Neural cell (in vitro differentiated cells): ENCODE measurements around the gene OTUB2. TPM values are rescaled to one million over a fixed set of nuclear protein-coding genes. Genes with fewer than 3 reads are reported as not detected.

Experiments
- H2AFZ ChIP-seq: fragments of 200-600, 300-800 bp; sonication (generic), shearing (Covaris generic); 2 replicates; pipeline ENCODE4 v1.6.0; 2014; ENCODE audit warnings: low read depth, mild to moderate bottlenecking, antibody characterized with exemption, low read length, moderate library complexity
- H3F3A ChIP-seq: fragments of 200-600 bp; shearing (Covaris generic); 2 replicates; pipeline ENCODE4 v1.6.1; 2016; ENCODE audit warnings: mild to moderate bottlenecking, moderate library complexity, mixed read lengths, antibody characterized with exemption, low read length; ENCODE audit not compliant: insufficient read depth, poor library complexity, severe bottlenecking
- H3K27ac ChIP-seq: fragments of 200-600, 300-800 bp; sonication (generic), shearing (Covaris generic); 2 replicates; pipeline ENCODE4 v1.5.1; 2014; ENCODE audit warnings: mild to moderate bottlenecking, low read length, moderate library complexity
- H3K27me3 ChIP-seq: fragments of 300-800, 200-600 bp; sonication (generic), shearing (Covaris generic); 2 replicates; pipeline ENCODE4 v1.6.0; 2014; ENCODE audit warnings: mild to moderate bottlenecking, low read depth, low read length, moderate library complexity; ENCODE audit not compliant: insufficient read depth
- H3K36me3 ChIP-seq: fragments of 300-800, 200-600 bp; sonication (generic), shearing (Covaris generic); 2 replicates; pipeline ENCODE4 v1.5.1; 2014; ENCODE audit warnings: mild to moderate bottlenecking, antibody characterized with exemption, low read length, moderate library complexity; ENCODE audit not compliant: insufficient read depth
- H3K4me2 ChIP-seq: fragments of 300-800, 200-600 bp; sonication (generic), shearing (Covaris generic); 2 replicates; pipeline ENCODE4 v1.6.0; 2014; ENCODE audit warnings: mild to moderate bottlenecking, low read length
- H3K4me3 ChIP-seq: fragments of 300-800, 200-600 bp; sonication (generic), shearing (Covaris generic); 2 replicates; pipeline ENCODE4 v1.5.1; 2014; ENCODE audit warnings: mild to moderate bottlenecking, low read length, moderate library complexity
- H3K79me2 ChIP-seq: fragments of 200-600 bp; shearing (Covaris generic); replicated peaks from 2 replicates; pipeline ENCODE4 v1.6.0; 2014; ENCODE audit warnings: mild to moderate bottlenecking, low read length, moderate library complexity; ENCODE audit not compliant: insufficient read depth
- H3K9ac ChIP-seq: fragments of 300-800, 200-600 bp; sonication (generic), shearing (Covaris generic); 2 replicates; pipeline ENCODE4 v1.6.1; 2016; ENCODE audit warnings: mild to moderate bottlenecking, low read length, mixed read lengths
- H3K9me2 ChIP-seq: fragments of 200-600 bp; shearing (Covaris generic); 2 replicates; pipeline ENCODE4 v1.6.1; 2016; ENCODE audit warnings: mild to moderate bottlenecking, low read length, mixed read lengths; ENCODE audit not compliant: insufficient read depth
- H3K9me3 ChIP-seq: fragments of 200-600, 300-800 bp; sonication (generic), shearing (Covaris generic); 2 replicates; pipeline ENCODE4 v1.6.1; 2016; ENCODE audit warnings: mild to moderate bottlenecking, mixed run types, low read length, moderate library complexity, mixed read lengths
- H4K20me1 ChIP-seq: fragments of 200-600 bp; shearing (Covaris generic); 2 replicates; pipeline ENCODE4 v1.6.1; 2016; ENCODE audit warnings: mild to moderate bottlenecking, mixed run types; ENCODE audit not compliant: insufficient read depth
- EP300 ChIP-seq: fragments of 450-650 bp; conservative IDR thresholded peaks from 2 replicates; pipeline ENCODE4 v1.6.1; 2014; ENCODE audit warnings: antibody characterized with exemption, mild to moderate bottlenecking, moderate library complexity; ENCODE audit not compliant: poor library complexity, severe bottlenecking
- EZH2 ChIP-seq: fragments of 200-600, 300-800 bp; shearing (Covaris generic), sonication (generic); IDR thresholded peaks from 2 replicates; pipeline ENCODE4 v1.6.1; 2014; ENCODE audit warnings: antibody characterized with exemption, low read length, borderline replicate concordance, mild to moderate bottlenecking; ENCODE audit not compliant: insufficient read depth, poor library complexity, severe bottlenecking
- MXI1 ChIP-seq: fragments of 450-650 bp; conservative IDR thresholded peaks from 2 replicates; pipeline ENCODE4 v1.6.1; 2014; ENCODE audit warnings: antibody characterized with exemption, mild to moderate bottlenecking; ENCODE audit not compliant: poor library complexity, severe bottlenecking
- POLR2AphosphoS5 ChIP-seq: IDR thresholded peaks from 2 replicates; pipeline ENCODE4 v1.6.1; 2012
- RAD21 ChIP-seq: fragments of 450-650 bp; conservative IDR thresholded peaks from 2 replicates; pipeline ENCODE4 v1.6.1; 2014; ENCODE audit warnings: antibody characterized with exemption, mild to moderate bottlenecking, moderate library complexity
- SMC3 ChIP-seq: fragments of 450-650 bp; conservative IDR thresholded peaks from 2 replicates; pipeline ENCODE4 v1.6.1; 2014; ENCODE audit warnings: antibody characterized with exemption, mild to moderate bottlenecking, moderate library complexity; ENCODE audit not compliant: poor library complexity
- TAF1 ChIP-seq: IDR thresholded peaks from 2 replicates; pipeline ENCODE4 v1.6.1; 2012; ENCODE audit warnings: low read depth
- polyA plus RNA-seq: library from polyadenylated mRNA; depleted of rRNA; stranded (reverse); fragments of >200 nt; gene quantifications from 2 replicates; pipeline ENCODE4 v1.2.3, GENCODE V29; 2014
- TF ChIP-seq, protein P1 (sequence below): fragments of 450-650 bp; IDR thresholded peaks from 2 replicates; pipeline ENCODE4 v1.5.1; 2014; ENCODE audit warnings: antibody characterized with exemption, mild to moderate bottlenecking, moderate library complexity; ENCODE audit not compliant: poor library complexity, severe bottlenecking
- TF ChIP-seq, protein P2 (sequence below): IDR thresholded peaks from 2 replicates; pipeline ENCODE4 v1.6.1; 2012; ENCODE audit warnings: borderline replicate concordance

The OTUB2 gene
- polyA plus RNA-seq, 1 donor from 2014 or later, result 2.5 TPM

DNA sequence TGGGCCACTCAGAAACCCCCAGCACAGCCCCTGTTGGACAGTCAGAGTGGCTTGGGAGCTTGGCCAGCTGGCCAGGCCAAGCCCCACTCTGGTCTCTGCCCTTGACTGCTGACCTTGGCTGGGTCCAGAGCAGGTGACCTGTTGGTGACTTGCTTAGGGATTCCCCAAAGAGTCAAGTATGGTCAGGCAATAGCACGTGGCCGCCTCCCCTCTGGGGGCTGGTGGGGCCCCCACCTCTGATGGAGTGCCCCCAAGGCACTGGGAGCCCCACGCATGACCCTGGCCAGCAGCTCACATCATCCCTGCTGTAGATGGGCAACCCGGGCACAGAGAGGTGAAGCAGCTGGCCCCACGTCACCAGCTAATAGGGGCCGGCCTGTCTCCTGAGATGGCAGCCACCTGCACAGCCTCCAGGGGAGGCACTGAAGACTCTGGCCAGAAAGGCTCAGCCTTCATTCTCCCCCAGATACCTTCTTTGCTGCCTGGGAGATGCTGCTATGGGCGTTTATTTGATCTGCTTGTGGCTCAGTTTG, 27.2 kb upstream of the OTUB2 start:
- TF ChIP-seq, protein P1, sequence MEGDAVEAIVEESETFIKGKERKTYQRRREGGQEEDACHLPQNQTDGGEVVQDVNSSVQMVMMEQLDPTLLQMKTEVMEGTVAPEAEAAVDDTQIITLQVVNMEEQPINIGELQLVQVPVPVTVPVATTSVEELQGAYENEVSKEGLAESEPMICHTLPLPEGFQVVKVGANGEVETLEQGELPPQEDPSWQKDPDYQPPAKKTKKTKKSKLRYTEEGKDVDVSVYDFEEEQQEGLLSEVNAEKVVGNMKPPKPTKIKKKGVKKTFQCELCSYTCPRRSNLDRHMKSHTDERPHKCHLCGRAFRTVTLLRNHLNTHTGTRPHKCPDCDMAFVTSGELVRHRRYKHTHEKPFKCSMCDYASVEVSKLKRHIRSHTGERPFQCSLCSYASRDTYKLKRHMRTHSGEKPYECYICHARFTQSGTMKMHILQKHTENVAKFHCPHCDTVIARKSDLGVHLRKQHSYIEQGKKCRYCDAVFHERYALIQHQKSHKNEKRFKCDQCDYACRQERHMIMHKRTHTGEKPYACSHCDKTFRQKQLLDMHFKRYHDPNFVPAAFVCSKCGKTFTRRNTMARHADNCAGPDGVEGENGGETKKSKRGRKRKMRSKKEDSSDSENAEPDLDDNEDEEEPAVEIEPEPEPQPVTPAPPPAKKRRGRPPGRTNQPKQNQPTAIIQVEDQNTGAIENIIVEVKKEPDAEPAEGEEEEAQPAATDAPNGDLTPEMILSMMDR, result no peak
- TF ChIP-seq POLR2AphosphoS5 (no peak), EP300 (no peak), MXI1 (no peak), RAD21 (no peak), SMC3 (no peak), TAF1 (no peak), EZH2 (no peak)
- TF ChIP-seq, protein P2, sequence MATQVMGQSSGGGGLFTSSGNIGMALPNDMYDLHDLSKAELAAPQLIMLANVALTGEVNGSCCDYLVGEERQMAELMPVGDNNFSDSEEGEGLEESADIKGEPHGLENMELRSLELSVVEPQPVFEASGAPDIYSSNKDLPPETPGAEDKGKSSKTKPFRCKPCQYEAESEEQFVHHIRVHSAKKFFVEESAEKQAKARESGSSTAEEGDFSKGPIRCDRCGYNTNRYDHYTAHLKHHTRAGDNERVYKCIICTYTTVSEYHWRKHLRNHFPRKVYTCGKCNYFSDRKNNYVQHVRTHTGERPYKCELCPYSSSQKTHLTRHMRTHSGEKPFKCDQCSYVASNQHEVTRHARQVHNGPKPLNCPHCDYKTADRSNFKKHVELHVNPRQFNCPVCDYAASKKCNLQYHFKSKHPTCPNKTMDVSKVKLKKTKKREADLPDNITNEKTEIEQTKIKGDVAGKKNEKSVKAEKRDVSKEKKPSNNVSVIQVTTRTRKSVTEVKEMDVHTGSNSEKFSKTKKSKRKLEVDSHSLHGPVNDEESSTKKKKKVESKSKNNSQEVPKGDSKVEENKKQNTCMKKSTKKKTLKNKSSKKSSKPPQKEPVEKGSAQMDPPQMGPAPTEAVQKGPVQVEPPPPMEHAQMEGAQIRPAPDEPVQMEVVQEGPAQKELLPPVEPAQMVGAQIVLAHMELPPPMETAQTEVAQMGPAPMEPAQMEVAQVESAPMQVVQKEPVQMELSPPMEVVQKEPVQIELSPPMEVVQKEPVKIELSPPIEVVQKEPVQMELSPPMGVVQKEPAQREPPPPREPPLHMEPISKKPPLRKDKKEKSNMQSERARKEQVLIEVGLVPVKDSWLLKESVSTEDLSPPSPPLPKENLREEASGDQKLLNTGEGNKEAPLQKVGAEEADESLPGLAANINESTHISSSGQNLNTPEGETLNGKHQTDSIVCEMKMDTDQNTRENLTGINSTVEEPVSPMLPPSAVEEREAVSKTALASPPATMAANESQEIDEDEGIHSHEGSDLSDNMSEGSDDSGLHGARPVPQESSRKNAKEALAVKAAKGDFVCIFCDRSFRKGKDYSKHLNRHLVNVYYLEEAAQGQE, result no peak
- Histone ChIP-seq H3K27me3 (no peaks in the 10 kb centered on the region), H3K79me2 (no peaks in the 10 kb centered on the region), H3K4me3 (no peak overlapping the region), H3K9me2 (no peaks in the 10 kb centered on the region), H3K9me3 (no peaks in the 10 kb centered on the region), H3K36me3 (no peaks in the 10 kb centered on the region), H3F3A (no peaks in the 10 kb centered on the region), H4K20me1 (no peaks in the 10 kb centered on the region), H3K4me2 (no peak overlapping the region), H2AFZ (no peak overlapping the region), H3K27ac (no peak overlapping the region), H3K9ac (no peak overlapping the region)

DNA sequence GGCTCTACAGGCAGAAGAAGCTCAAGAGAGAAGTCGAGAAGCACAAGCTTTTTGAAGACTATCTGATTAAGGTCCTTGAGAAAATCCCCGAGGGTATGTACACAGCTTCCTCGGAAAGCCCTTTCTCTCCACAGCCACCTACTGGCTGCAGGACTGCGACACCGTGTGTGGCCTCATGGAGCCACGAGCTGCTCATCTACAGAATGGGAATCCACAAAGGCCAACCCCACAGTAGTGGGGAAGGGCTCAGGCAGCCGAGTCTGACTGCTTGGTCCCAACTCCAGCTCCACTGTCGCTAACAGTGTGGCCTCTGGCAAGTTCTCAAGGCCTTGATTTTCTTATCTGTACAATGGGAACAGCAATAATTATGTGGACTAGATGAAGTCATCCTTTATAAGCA, 26.6 kb upstream of the OTUB2 start:
- TF ChIP-seq POLR2AphosphoS5 (no peak), EP300 (no peak), MXI1 (no peak), TAF1 (no peak), RAD21 (no peak), SMC3 (no peak), EZH2 (no peak)
- TF ChIP-seq, protein P2, result no peak
- TF ChIP-seq, protein P1, result no peak
- no peaks in the 10 kb centered on the region for H3K9me2 ChIP-seq
- no peak overlapping the region for H3K4me3 ChIP-seq
- no peak overlapping the region for H3K9ac ChIP-seq
- H4K20me1 ChIP-seq, result no peaks in the 10 kb centered on the region
- H3K36me3 ChIP-seq, result no peaks in the 10 kb centered on the region
- H3F3A ChIP-seq, result no peaks in the 10 kb centered on the region
- no peaks in the 10 kb centered on the region for H3K9me3 ChIP-seq
- no peak overlapping the region for H3K27ac ChIP-seq
- H3K79me2 ChIP-seq, result no peaks in the 10 kb centered on the region
- H3K4me2 ChIP-seq, result no peak overlapping the region
- H3K27me3 ChIP-seq, result no peaks in the 10 kb centered on the region
- H2AFZ ChIP-seq, result no peak overlapping the region
